ENCODE measurements around the gene SPTB. TPM values are rescaled to one million over a fixed set of nuclear protein-coding genes. Genes with fewer than 3 reads are reported as not detected.

SPTB gene
- total RNA-seq, 2 experiments from 2014 or later, result 0.17 to 0.19 TPM

DNA sequence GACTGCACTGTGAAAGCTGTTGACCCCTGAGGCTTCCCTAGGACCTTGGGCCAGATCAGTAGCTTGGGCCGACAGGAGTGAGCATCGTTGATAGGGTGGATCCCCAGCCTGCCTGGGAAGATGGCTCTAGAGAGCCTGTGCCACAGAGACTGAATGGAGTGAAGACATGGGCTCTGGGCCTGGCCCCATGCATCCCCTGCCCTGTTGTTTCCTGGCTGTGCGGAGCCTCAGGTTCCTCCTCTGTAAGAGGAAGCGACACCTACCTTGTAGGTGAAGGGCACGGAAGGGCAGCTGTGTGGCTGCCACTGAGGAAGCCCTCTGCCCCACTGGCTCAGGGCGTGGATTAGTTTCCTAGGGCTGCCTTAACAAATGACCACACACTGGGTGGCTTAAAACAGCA is 151.6 kb downstream of the SPTB start:
- ChIA-PET POLR2A (no interaction called here), CTCF (no interaction called here)

DNA sequence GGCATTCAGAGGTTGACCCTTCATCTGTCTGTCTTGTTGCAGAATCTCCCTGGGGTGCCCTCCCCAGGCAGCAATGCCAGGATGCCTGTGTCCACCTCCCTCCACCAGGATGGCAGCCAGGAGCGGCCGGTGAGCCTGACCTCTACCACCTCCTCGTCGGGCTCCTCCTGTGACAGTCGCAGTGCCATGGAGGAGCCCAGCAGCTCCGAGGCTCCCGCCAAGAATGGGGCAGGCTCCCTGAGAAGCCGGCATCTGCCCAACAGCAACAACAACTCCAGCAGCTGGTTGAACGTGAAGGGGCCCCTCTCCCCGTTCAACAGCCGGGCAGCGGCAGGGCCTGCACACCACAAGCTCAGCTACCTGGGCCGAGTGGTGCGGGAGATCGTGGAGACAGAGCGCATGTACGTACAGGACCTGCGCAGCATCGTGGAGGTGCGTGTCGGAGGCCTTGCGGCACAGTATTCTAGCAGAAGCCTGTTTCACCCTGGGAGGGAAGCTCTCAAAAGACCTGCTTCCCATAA is 152.1 kb downstream of the SPTB start:
- ChIA-PET POLR2A (no interaction called here), CTCF (no interaction called here)

DNA sequence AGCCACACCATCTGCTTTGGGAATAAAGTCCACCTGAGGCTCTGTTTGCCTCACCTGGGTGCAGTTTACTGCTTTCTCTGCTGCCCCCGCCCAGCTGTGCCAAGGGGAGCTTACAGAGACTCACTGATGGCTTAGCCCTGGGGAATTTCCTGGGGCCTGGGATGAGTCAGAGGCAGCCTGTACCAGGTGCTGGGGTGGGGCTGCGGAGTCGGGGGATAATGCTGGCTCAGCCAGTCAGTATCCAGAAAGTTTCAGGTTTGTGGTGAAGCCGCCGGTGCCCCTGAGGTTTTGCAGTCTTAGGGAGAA is 153.2 kb downstream of the SPTB start:
- ChIA-PET POLR2A (interaction anchor here (0.6 kb wide), 1 partner anchor 1425 kb away, joined by 3 read pairs; no protein-coding TSS in a partner anchor), CTCF (interaction anchor here (0.6 kb wide), 1 partner anchor 26 kb away, joined by 3 read pairs; no protein-coding TSS in a partner anchor)

DNA sequence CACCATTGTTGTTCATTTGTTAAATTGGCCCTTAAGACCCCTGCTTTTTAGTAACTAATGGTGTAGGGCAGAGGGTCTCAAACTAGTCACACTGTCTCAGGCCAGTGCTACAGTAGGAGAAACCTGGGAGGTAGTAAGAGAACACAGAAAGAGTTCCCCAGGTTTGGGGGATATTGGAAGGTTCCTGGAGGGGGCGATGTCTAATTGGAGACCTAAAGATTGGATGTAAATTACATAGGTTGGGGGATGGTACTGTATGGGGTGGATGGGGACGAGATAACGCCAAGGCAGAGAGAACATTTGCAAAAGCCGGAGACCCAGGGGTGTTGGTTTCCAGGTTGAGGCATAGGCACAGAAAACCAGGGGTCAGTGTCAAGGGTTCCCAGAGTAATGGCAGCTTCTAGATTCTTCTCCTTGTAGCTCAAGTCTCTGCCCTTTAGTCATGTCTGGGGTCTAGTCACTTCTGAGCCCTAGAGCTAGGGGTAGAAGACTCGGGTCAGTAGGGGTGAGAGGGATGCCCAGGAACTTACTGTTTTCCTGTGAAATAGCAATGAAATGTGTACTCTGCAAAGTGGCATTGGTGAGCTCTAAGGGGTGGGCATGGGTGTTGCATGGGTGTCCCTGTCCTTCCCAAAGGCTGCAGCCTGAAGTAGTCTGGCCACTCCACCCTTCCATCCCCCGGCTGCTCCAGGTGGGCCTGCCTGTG is 153.7 kb downstream of the SPTB start:
- POLR2A ChIA-PET, result interaction anchor here (0.6 kb wide), 1 partner anchor 1424 kb away, joined by 3 read pairs; no protein-coding TSS in a partner anchor
- CTCF ChIA-PET, result interaction anchor here (0.6 to 1.0 kb wide), 2 partner anchors 26 to 29 kb away, joined by 3 read pairs; no protein-coding TSS in a partner anchor

DNA sequence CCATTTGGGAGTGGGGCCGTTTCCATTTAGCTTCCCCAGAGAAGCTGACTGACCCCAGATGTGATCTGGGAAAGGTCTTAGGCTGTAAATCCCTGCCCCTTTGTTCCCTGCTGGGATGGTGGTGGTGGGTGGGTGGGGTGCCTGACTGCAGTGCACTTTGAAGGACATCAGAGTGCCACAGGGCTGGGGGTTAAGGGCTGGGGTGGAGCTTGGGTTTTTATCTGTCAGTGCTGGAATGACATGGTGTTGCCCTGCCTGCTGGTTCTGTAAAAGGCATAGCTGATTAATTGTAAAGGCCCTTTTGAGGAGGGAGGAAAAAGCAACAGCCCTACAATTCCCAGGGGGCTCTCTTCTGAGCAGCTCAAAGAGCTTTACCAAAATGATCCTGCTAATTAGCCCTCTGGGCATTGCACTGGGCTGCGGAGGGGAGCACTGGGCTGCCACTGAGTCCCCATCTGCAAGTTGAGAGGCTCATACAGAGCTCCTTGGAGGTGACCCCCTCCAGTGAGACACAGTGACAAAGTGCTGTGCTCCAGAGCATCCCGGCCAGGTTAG is 154.4 kb downstream of the SPTB start:
- ChIA-PET POLR2A (no interaction called here), CTCF (interaction anchor here (0.5 to 1.0 kb wide), 2 partner anchors 22 to 30 kb away, joined by 3 read pairs; no protein-coding TSS in a partner anchor)

DNA sequence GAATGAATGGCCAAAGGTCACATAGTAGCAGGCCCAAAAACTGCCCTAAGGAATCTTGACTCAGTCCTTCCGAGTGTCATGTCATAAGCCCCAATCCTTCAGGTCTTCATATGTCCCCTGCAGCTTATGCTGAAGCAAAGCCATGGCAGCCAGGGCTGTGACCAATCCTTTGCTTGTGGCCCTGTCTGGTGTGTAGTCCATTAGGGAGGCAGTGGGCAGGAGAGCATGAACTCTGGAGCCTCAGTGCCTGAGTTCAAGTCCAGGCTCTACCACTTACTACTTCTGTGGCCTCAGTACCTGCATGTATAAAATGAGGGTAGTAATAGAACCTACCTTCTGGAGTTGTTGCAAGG is 155.2 kb downstream of the SPTB start:
- ChIA-PET POLR2A (no interaction called here), CTCF (no interaction called here)

DNA sequence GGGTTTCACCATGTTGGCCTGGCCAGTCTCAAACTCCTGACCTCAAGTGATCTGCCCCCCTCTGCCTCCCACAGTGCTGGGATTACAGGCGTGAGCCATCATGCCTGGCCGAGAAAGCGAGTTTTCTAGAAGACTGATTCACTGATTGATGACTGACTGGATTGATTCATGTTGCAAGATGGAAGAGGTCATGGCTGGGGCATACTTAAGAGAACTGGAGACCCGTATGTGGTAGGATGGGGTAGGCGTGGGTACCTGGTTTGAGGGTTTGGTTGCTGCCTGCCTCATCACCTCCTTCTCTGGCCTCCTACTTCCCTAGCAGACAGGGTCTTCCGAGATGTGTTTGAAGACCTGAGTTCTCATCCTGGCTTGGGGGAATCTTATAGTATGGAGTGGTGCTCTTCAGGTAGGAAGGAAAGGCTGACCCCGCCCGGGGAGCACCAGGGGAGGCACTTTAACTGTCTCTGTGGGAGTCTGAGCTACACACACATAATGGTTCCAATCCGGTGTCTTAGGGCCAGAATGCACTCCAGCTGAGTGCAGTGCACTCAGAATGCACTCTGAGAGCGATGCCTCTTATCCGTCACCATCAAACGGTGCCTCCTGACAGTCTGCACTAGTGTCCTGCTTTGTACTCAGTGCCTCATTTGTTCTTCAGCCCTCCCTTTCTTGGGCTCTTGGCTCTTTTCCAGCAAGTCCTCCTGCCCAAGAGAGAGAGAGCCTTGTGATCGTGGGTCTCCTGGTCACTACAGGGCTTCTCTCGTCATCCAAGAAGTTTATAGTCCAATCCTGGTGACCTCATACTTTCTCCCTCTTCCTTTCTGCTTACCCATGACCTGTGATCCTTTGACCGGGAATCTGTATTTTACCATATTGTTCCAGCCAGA is 155.8 kb downstream of the SPTB start:
- POLR2A ChIA-PET, result no interaction called here

DNA sequence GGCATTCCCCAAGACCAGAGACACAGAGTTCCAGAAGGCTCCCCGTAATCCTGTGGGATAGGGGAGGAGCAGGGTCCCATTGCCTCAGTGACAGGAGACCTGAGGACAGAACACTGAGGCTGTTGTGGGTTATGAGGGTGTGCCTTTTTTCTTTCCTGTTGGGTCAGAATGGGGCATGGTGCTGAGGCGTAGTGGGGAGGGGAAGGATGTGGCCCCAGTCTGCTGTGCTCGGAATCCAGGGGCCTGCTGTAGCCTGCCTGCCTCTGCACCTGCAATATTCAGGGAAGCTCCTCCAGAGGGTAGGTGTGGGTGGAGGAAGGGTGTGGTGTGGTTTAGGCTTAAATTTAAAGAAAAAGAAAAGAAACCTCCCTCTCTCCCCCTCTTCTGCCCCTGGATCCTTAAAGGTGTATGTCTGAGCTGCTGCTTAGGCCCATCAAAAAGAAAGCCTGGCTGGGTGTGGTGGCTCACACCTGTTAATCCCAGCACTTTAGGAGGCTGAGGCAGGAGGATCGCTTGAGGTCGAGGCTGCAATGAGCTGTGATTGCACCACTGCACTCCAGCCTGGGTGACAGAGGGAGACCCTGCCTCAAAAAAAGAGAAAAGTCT is 156.8 kb downstream of the SPTB start:
- POLR2A ChIA-PET, result no interaction called here

More for the DNA sequence above, 155.8 kb downstream of the SPTB start:
- CTCF ChIA-PET, result no interaction called here

DNA sequence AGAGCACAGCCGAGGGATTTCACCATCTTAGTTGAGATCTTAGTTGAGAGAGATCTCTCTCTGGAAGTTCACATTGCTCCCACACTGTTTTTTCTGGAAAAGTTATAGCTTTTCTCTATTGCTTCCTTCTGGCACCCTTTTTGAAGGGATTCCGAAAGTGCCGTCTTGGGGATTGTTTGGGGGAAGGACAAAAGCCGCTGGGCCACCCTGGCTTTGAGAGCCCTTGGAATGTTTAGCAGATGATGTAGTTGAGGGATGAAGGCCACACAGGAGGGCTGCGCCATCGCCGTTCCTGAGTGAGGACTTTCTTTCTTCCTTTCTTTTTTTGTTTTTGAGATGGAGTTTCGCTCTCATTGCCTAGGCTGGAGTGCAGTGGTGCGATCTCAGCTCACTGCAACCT is 157.8 kb downstream of the SPTB start:
- ChIA-PET CTCF (no interaction called here), POLR2A (no interaction called here)

More for the DNA sequence above, 156.8 kb downstream of the SPTB start:
- CTCF ChIA-PET, result no interaction called here

DNA sequence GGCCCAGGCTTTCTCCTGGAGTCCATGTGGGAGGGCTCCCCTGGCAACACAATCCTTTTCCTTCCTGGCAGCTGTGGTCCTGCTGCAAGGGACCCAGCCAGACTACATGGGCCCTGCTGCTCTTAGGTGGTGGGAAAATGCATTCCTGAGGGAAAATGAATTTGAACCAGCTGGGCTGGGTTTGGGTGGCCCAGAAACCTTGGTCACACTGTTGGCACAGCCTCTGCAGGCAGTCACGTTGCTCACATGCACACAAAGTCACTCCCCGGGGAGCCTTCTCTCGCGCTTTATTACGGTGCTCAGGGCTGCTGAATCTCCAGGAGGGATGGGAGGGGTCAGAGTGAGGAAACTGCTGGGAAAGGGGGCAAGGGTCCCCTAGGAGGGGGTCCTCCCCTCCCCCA is 158.3 kb downstream of the SPTB start:
- POLR2A ChIA-PET, result no interaction called here
- CTCF ChIA-PET, result no interaction called here

DNA sequence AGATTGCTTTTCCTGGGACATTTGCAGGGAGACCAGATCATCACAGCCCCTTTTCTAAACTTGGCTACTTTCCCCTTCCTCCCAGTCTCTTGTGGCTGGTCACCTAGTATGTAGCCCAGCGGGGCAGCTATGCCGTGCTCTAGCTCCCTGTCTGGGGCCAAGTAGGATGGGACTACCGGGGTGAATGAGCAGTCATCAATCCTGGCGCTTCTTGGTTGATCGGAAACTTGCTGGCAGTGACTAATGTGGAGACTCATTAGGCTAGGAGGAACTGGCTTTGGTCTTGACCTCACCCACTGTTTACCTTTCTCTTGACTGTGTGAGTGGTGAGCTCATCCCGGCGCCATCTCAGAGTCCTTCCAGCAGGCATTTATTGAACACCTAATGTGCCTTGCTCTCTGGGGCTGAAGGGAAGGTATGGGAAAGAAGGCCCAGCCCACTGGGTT is 159.6 kb downstream of the SPTB start:
- ChIA-PET CTCF (interaction anchor here (0.5 kb wide), 1 partner anchor 29 kb away, joined by 3 read pairs; no protein-coding TSS in a partner anchor), POLR2A (no interaction called here)

DNA sequence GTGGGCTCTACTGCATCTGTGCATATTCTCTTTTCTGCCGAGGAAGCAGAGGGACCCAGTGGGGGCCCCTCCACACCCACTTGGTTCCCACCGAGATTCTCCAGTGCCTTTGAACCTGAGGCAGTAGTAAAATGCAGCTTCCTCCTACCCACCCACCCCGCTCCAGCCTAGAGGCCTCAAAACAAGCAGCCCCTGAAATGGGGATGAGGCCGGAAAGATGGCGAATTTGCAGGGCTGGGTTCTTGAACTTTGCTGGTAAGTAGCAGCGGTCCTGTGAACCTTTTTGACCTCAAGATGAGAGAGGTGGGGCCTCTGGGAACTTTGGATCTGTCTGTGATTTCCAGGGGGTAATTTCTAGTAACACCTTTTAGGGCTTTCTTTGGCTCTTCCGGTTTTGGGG is 160.1 kb downstream of the SPTB start:
- ChIA-PET CTCF (no interaction called here), POLR2A (no interaction called here)

DNA sequence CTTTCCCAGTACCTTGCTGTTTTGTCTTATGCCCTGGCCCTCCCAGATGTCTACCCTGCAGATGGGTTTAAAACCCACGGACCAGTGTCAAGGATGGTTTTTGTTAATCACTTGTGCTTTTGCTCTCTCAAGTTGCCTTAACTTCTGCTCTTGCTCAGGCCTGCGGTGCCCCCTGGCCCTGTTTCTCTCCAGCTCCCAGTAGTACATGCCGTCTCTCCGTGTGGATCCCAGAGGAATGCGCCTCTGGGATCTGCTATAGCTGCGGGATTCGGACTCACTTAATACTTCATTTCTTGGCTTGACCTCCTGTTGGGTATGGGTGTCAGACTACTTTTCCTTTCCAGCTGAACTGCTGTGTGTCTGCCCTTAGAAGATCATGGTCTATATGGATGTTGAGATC is 160.9 kb downstream of the SPTB start:
- ChIA-PET POLR2A (no interaction called here), CTCF (no interaction called here)

DNA sequence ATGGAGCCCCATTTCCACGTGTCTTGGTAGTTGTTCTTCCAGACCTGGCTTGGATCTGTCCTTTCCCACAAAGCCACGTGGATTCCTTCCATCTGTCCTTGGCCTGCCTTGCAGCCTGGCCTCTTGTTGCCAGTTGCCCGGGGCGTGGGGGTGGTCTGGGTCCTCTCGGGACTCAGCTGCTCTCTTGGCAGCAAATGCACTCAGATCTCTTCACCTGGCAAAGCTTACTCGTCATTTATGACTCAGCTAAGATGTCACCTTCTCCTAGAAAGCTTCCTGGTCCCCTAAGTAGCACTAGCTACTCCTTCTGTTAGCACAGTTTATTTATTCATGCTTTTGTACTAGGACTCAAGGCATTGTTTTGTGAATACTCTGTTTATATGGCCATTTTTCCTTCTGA is 161.8 kb downstream of the SPTB start:
- CTCF ChIA-PET, result interaction anchor here (1.1 kb wide), 1 partner anchor 19 kb away, joined by 3 read pairs; no protein-coding TSS in a partner anchor
- POLR2A ChIA-PET, result no interaction called here

DNA sequence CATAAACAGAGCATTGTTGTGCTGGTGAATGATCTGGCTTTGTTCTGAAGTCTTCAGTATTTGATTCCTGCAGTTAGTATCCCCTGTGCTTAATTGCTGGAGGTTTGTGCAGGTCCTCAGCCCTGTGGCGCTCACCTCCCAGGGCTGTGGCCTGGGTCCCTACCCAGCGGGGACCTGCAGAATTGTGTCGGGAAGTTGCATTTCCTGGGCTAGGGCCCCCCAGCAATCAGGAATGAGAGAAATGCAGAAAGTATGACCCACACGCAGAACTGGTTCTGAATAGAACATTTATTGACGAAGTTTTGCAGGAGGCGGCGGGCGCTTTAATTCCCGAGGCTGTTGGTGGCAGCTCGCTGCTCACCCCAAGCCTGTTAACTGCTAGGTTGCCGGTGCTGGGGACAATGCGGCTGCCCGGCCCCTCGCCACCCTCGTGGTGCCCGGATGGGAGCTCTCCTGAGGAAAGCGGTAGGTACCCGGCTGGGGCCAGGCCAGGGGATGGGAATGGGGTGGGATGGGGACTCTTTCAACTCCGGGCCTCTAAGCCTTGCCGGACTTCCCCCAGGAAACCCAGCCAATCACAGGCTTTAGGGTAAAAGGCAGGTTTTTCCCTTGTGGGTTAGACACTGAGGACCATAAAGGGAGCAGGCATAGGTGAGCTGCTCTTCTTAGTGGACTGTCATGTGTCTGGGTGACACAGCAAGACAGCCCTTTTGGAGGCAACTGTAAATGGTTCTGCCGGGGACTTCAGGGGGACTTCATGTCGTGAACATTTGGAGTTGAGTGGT is 163.9 kb downstream of the SPTB start:
- ChIA-PET CTCF (interaction anchor here (0.6 kb wide), 1 partner anchor 700 kb away, joined by 5 read pairs; no protein-coding TSS in a partner anchor), POLR2A (no interaction called here)

DNA sequence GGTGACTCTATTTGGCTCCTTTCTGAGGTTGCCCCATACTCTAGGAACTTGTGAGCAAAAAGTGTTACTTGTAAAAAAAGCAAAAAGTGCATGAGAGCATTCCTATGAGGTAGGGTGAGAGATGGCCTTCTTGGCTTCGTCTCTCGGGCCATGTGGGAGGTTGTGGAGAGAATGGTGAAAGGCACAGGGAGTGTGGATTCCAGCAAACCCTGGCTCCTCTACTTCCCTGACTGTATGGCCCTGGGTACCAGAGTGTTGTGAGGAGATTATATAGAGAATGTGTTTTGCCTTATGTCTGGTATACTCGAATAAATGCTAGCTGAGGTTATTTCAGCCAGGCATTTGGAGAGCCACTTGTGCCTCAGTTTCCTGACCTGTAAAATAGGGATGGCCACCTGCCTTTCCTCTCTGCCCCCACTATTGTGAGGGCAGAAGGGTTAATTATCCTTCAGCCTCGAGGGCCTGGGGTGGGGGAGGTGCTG is 164.5 kb downstream of the SPTB start:
- ChIA-PET CTCF (interaction anchor here (0.6 kb wide), 1 partner anchor 701 kb away, joined by 5 read pairs; no protein-coding TSS in a partner anchor), POLR2A (no interaction called here)

DNA sequence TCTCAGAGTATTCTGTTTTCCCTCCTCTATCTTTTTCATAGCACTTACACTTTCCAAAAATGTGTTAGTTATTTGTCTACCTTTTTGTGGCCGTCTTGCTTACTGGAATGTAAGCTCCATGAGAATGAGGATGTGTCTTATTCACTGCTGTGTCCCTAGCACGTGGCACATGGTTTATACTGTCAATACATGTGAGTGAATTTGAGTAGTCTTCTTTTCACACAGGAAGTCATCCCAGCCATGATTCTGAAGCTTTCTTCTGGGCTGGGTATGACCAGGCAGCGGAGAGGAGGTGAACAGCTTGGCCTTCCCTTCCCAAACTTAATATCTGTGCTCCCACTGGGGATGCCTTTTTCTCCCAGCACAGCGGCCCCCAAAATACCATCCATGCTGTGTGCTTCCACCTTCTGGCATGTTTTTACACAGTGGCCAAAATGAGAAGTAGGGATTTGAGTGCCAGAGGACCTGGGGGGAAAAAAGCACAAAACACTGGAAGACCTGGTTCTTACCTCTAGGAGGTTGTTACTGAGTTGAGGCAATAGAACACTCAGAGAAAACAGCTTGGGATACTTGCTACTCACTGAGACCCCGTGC is 165.2 kb downstream of the SPTB start:
- POLR2A ChIA-PET, result interaction anchor here (1.2 kb wide), 1 partner anchor 11 kb away, joined by 6 read pairs; the partner anchor contains the start of gene PLEKHG3
- CTCF ChIA-PET, result no interaction called here

DNA sequence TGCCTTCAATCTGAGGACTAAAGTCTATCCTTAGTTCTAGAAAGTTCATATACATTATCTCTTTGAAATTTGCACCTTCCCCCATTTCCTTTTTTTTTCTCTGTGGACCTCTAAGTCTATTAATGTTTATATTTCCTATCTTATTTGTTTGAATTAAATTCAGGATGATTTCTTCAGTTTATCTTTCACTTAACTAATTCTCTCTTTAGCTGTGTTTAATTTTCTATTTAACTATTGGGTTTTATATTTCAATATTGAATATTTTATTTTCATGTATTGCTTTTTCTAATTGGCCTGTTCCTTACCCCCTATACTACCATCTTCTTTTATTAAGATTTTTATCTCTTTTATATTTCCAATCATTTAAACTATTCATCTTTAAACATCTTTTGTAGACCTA is 166.0 kb downstream of the SPTB start:
- CTCF ChIA-PET, result no interaction called here
- POLR2A ChIA-PET, result interaction anchor here (1.2 kb wide), 1 partner anchor 10 kb away, joined by 6 read pairs; the partner anchor contains the start of gene PLEKHG3

DNA sequence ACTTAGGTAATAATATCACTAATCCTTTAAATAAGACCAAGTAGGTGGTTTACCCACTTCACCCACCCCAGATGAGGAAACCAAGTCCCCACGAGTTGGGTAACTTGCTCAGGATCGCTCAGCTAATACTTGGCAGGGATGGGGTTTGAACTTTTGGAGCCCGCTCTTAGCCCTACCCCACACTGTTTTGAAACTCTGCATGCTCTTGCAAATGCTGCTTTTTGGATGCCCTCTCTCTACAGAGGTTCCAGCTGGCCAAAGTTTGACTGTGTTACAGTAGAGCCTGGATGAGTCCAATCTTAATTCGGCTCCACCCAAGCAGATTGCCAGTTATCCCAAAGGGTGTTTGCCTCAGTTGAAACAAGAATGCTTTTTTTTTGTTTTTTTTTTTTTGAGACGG is 168.7 kb downstream of the SPTB start:
- ChIA-PET POLR2A (no interaction called here), CTCF (no interaction called here)

Measured in activated CD8-positive, alpha-beta memory T cell treated with anti-CD3 and anti-CD28 coated beads for 36 hours (primary cell).